NCI-H446 treated with DMSO at 0.1 percent for 48 hours (cell line): Measurements from ENCODE around the gene CISH.
A peak's percentile ranks its signal among the peaks of the same experiment; 100 is the strongest.

Source experiments
- DNase-seq: peaks from one replicate; lab custom pipeline; 2025; lab: John Stamatoyannopoulos, UW

CISH gene, protein sequence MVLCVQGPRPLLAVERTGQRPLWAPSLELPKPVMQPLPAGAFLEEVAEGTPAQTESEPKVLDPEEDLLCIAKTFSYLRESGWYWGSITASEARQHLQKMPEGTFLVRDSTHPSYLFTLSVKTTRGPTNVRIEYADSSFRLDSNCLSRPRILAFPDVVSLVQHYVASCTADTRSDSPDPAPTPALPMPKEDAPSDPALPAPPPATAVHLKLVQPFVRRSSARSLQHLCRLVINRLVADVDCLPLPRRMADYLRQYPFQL

DNA sequence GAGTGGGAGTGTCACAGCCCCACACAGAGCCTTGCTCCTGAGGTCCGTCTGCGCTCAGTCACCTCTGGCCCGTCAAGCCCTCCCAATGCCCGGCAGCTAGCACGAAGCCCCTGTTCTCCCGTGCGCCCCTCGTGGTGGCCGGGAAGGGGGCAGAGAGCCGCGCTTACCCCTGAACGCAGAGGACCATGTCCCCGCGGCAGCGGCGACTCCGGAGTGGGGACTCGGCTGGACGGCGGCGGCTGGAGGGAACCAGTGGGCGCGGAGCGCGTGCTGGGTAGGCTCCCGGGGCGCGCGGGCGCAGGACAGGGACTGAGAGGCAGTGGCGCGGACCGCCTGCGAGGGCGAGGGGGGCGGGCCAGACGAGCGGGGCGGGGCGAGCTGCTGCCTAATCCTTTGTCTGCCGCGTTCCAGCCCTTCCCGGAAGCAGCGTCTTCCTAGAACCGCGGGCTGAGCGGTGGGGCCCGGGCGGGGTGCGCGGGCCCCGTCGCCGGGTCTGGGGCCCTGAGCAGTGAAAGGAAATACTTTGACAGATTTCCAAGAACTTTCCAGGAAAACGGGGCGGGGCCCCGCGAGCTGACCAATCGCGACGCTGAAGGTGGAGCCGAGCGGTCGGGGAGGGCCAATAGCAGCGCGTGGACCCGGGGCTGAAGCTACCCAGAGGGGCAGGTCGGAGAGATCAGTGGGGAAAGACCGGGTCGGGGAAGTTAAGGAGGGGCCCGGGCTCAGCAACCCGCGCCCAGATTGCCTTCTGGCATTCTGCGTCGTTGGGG lies at the start of gene CISH:
Gene CISH (minus strand): TSS at position 311 of the 770 bp plus-strand sequence. CDS start 124 bp downstream, at position 187.
- DNase-seq = peak; percentile 80

DNA sequence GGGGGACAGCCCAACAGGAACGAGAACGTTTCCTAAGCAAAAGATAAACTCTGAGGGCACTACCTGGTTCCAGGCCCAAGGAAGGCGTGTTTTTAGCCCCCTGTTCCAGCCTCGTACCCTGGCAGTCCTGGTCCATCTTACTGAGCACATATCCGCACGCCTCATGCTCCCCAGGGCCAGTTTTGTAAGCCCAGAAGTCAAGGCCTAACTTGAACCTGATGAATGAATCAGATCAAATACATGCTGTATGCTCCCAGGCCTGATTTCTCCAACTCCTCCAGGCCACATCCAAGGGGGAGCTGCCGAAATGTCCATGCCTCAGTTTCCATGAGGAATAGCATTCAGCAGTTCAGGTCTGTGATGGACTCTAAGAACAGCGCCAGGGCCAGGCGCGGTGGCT lies 48.8 kb upstream of the CISH start:
- no peak for DNase-seq

DNA sequence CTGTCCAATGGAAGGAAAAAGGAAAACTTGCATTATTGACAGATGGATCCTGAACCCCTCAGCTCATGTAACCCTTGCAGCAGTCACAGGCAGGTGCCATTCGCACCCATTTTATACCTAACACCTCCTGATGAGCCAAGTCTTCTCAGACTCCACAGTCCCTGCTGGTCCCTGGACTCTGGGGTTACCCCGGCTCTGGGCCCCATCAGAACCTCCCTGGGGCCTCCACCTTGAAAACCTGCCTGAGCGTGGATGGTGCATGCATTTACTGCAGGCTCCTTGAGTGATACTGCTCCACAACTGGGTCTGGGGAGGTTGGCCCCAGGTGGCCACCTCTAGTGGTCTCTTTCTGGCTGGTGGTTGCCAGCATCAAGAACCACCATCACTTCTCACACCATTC lies 47.3 kb upstream of the CISH start:
- no peak for DNase-seq

DNA sequence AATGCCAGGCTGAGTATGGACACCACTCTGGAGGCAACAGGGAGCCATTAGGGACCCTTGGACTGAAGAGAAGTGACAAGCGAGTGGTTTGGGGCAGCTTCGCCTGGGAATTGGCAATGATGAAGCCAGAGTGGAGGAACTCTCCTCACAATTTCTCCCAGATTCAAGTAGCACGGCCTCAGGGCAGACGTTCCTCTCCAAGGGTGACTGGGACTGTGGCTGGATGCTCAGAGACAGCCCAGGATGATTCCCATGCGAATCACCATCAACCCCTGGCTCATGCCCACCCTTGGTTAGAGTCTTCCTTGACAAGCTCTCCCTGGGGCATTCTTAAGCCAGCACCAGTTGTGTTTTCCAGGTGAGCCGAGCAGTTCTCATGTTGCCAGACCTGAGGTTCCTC lies 46.8 kb upstream of the CISH start:
- DNase-seq = no peak

DNA sequence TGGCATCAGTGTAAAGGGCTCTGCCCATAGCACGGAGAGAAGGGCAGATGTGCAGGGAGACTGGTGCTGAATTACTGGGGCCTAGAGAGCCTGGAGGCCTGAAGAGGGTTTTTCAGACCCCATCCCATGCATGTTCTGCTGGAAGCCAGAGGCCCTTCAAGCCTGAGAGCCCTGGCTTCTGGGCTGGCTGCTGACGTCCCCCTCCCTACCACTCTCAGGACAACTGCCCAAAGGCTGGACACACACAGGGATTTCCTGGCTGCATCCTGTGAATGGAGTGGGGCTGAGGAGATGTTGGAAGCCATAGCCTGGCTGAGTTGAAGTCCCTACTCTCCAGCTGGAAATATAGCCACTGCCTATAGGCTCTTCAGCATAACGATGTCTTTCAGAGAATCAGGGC lies 46.2 kb upstream of the CISH start:
- no peak for DNase-seq

DNA sequence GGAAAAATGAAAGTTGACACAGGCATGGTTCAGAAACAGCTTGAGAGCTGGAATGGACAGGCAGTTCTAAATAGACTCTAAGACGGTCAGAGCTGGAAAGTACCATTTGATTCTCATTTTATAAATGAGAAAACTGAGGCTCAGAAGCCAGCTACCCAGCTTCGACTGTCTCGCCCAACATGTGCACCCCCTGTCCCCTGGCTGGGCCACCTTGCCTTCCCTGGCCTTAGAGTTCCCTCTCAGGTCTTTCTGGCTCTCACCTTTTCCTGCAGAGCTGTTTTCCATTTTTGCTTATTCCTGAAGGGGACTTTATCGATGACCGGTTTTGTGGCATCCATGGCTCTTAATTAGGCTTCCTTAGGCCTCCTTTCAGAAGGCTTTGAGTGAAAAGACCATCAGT lies 45.8 kb upstream of the CISH start:
- DNase-seq = no peak

DNA sequence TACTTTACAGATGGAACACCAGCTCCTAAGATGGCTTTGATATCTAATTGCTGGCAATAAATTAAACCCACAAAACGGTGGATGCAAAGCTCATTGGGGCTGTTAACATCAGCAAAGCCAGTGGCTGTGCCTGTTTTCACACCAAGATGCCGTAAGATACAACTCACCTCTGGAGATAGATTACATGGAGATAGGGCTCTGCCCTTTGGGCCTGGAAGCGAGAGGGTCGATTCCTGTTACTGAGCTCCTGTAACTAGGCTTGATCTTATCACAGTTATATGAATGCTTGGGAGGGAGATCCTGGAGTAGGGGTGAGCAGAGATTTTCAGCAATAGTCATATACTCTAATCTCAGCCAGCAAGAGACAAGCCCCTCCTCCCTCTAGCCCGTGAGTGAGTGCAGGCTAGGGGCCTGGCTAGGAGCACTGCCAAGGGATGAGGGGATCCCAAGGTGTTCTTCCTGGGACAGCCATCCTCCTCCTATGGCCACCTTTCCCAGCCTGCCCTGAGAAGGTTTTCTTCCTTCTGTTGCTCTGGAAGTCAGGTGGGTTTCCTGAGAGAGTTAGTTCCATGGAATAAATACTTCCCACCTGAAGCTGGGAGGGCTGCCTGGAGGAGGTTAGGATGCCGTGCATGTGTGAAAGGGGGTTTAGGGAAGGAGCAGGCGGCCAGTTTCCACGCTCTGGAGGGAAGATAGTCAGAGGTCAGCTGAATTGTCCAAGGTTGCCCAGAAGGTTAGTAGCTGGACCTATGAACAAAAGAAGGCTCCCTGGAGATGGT lies 45.0 kb upstream of the CISH start:
- DNase-seq = no peak

DNA sequence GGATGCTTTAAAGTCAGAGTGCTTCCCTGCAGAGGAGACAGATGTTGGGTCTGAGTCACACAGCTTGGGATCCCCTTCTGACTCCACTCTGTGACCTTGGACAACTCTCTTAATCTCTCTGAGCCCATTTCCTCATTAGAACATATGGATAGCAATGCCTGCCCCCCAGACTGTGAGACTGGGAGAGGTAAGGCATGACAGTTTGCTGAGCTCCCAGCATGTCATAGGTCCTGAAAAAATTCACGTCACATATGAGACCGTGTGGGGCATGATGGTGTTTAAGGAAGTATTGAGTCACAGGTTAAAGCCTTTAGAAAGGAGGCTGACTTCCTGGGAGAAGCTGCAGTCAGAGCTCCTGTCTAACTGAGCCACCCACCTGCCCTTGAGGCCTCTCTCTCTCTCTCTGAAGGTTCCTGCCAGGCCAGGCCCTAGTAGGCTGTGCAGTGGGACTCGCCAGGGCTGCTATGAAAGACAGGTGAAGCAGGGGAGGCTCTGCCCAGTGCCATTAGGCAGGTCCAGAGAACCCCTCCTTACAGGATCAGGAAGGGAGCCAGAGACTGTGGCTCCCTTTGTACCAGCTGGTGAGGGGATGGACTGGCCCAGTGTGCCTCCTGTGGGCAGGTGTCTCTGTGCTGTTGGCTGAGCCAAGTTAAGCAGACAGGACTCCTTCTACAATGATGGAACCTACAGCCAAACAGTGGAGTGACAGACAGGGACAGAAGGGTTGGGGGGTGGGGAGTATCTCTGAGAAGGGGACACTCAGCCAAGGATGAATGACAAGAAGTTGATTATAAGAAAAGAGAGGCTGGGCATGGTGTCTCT lies 43.6 kb upstream of the CISH start:
- DNase-seq = no peak

DNA sequence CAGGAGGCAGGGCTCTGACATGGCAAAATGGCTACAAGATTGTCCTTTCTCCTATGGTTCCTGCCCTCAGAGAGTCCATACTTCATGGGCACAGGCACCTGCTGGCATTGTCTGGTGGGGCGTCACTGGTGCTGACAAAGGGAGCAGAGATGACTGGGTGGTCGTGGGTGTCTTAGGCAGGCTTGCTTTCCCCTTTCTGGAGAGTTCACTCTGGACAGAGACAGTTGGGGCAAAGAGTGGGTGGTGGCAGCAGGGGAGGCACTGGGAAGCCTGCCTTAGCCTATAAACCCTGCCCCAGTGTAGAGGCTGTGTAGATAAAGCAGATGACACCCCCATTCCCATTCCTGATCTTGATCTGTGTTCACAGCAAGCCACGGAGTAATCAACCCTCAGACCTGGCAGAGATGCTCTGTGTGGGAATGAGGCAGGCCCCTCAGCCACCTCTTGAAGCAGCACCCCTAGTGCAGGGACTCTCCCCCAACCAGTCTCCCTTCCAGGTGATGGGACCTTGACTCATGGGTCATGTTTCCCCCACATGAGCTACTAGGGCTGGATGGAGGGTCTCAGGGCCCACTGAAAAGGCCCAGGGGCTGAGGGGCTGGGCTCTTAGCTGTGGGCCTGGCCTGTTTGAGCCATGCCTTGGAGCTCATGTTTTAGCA lies 42.5 kb upstream of the CISH start:
- no peak for DNase-seq

DNA sequence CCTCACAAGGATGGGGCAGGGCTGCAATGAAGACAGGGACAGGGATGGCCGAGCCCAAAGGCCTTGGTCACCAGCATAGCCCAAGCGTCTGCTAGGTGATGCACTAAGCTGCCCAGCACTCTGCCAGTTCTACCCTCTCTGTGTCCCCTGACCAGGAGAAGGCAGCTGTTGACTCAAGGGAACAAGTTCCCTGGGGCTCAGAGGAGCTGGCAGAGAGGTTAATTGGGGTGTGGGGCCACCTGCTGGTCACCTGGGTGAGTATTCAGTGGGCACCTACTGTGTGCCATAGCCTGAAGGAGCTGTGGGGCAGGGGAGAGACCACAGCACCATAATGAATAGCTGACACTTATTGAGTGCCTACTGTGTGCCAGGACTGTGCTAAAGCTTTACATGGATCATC lies 41.1 kb upstream of the CISH start:
- DNase-seq = no peak

DNA sequence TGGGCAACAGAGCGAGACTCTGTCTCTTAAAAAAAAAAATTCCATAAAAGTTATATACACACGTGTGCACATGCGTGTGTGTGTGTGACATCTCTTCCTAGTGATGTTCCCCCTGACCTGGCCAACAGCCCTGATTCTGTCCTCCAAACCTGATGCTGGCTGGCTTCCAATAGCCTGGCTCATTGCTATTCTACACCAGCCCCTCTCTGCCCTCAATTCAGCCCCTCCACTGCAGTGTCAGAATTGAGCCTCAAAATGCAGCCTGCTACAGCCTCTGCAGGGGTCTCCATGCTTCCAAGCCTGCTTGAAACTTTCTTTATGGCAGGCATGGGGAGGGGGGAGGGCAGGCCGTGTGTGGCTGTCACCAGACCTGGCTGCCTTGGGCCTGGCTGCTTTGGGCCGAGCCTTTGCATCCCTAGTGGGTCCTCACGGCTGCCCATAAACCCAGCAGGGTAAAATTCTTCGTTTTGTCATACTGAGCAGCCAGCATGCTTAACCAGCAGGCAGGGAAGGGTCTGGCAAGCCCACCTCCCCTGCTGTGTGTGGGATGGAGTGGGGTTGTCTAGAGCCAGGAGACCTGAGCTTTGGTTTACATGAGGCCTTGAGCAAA lies 40.5 kb upstream of the CISH start:
- DNase-seq = no peak

DNA sequence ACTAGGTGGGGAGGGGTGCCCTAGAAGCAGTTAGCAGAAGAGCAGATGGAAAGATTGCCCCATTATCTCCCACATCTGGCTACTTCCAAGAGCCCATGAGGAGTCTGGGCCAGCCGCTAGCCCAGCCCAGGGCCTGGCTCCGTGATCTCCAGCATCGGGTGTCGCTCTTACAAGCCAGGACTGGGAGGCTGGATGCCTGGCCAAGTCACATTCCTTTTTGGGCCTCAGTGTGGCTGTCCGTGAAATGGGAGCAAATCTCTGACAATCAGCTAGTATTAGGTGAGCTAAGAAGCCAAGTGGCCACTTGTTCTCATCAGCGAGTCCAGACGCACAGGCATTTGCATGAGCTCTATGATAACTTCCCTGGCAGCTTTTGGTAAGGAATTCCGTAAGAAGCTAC lies 39.9 kb upstream of the CISH start:
- DNase-seq = no peak

DNA sequence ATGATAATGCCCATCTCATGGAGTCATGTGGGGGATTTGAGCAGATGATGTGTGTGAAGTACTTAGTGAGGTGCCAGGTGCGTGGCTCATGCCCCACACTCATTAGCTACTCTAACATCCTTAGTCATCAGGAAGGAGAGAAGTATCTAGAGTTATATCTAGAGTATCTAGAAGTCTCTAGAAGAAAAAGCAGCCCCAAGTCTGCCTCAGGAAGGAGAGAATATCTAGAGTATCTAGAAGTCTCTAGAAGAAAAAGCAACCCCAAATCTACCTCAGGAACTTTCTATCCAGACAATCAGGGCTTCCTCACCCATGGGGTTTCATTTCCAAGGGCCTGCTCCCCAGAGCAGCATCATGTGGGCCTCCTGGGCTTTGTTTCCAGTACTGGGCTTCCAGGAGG lies 38.4 kb upstream of the CISH start:
- no peak for DNase-seq

DNA sequence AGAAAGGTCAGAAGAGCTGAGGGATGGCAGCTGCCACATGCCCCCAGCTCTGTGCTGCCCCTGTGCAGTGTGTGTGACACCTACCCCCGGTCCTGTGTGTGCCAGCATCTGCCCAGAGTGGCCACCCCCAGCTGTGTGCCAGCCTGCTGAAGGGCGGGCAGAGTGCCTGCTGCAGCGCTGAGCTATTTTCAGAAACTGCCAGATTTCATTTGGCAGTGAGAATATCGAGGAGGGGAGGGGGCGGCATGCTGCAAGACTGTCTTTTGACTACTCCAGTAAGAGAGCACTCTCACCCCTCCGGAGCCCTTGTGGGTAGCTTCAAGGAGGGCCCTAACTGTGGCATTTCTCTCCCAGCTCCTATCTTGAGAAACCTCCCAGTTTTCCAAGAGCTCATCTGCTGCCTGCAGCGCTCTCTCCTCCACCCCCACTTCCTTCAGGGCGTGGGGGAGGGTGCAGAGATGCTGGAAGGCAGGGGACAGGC lies 37.9 kb upstream of the CISH start:
- no peak for DNase-seq

DNA sequence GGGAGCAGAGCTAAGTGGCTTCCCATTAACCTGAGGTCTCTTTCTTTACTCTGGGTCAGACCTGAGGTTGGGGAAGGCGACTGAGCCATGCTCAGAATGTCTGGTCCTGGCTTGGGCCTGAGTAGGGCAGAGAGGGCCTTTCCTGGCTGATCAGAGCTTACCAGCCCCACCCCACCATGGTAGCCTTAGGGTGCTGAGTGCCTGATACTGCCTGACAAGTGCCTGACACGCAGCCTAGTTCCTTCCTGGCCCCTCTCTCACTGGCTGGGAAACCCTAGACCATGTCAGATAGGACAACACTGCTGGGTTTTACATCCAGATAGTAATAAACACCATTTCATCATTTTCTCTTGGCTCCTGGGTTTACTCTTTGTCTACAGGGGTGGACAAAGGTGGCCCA lies 37.4 kb upstream of the CISH start:
- DNase-seq = no peak

DNA sequence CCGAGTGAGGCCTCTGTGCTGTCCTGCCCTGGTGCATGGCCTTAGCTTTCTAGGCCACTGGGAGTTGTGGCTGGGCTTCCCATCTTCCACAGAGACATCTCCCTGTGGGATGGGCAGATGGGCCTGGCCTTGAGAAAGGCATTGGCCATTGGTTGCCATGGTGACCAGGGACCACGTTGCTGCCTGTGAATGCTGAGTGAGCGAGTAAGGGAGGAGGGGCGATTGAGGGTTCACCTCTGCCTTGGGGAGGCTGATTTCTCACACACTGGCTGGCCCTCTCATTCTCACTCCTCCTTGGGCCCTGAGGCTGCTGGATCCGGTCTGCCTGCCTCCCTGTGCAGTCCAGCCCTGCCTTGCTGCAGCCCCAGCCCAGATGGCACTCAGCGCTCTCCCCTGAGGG lies 36.7 kb upstream of the CISH start:
- no peak for DNase-seq

DNA sequence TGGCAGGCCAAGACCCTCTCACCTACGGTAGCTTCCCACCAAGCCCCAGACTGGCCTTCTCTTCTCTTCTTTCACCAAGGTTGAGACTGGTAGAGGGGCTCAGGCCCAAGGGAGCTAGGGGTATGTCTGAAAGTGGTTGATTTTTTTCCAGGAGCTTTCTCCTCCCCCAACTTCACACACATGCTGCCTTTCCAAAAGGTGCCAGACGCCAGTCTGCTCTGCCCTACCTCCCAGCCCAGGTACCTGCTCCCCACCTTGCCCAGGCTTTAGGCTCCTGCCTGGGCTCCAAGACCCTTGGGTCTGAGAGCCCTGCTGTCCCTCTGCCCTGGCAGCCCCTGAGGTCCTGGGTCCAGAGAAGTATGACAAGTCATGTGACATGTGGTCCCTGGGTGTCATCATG lies 33.8 kb upstream of the CISH start:
- DNase-seq = no peak

DNA sequence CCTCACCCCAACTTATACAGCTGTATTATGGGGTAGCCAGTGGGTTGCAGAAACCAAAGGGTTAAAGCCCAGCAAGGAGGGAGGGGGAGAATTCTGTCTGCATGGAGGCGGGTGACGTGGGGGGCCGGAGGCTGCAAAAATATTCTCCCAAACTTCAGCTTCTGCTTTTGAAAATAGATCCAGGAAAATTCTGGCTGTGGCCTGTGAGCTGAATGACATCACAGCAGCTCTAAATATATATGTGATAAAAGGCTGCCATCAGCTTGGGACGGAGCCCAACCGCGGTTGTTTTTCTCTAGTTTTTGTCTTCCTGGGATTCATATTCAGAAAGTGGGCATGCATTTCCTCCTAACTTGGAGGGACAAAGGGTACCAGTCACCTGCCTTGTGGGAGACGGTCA lies 33.0 kb upstream of the CISH start:
- DNase-seq = no peak

DNA sequence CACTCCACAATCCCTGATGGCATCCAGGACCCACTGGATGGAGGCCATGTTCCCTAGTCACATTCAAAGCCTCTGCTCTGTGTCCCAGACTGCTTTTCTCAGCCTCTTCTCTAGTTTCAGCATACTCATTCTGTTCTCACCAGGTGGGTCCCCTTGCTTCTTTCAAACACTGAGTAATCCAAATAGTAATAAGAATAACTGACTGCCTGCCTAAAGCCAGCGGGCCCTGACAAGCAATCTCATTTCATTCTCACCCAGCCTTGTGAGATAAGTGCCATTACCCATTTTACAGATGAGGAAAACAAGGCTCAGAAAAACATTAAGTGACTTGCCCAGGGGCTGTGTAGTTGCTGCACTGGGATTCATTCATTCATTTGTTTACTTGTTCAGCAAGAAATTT lies 30.8 kb upstream of the CISH start:
- no peak for DNase-seq

DNA sequence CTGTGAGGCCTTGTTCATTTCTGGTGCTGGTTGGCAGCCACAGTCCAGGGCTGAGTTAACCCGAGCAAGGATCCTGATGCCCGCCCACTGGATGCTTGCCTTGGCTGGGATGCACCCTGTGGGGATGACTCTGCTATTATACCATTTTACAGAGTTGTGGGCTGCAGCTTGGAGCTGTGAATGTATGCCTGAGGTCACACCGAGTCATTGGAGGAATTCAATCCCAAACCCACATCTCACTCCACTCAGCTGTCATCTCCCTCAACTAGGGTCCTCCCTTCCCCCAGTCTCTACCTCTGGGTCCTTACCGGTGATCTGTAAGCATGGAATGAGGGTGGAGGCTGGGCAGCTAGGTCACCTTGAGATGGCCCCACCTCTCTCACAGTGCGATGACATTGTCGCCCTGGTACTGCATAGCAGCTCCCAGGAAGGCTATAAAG lies 27.5 kb upstream of the CISH start:
- no peak for DNase-seq

DNA sequence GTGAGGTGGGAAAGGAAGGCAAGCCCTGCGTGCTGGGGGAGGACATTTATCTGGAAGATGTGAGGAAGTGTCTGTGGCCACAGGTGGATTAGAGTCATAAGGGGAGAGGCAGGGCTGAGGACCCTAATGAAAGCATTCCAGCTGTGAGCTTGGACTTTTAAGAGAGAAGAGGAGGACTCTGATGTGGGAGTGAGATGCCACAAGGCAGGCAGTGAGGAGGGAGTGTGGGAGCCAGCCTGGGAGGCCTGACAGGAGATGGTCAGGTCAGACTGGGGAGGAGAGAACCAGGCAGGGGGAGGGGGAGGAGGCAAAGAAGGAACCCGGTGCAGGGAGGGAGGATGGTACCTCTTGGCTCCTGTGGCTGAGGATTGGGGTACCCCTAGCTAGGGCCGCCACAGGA lies 26.4 kb upstream of the CISH start:
- DNase-seq = no peak
